GM13976 (cell line): ENCODE results near the gene GNAS.

Source experiments
- DNase-seq: peaks from one replicate; pipeline ENCODE4 v3.0.0; 2012; ENCODE audit warnings: low spot score
- CTCF ChIP-seq: IDR thresholded peaks from 2 replicates; pipeline ENCODE4 v1.5.1; 2012; ENCODE audit warnings: borderline replicate concordance, mild to moderate bottlenecking; ENCODE audit not compliant: insufficient read depth; ENCODE audit errors: extremely low read depth, missing control alignments, control extremely low read depth
- in situ Hi-C: fragments of 300-500 bp; cut with MboI; formaldehyde crosslinking; loops from one replicate; pipeline ENCODE4 v1.12.0; 2022; ENCODE audit warnings: low sequenced_read_pairs, mixed read lengths, inconsistent platforms; ENCODE audit not compliant: unreplicated experiment

GNAS gene

GRCh38 chr20:58889798-58890517 is 37.4 kb downstream of the GNAS start:
- in situ Hi-C loops, result no loop called here
- TF ChIP-seq CTCF, result no peak
- DNase-seq, result no peak

- peak; percentile 63 for DNase-seq
- TF ChIP-seq CTCF, result no peak
- in situ Hi-C loops, result no loop called here
These were observed 38.1 kb downstream of the GNAS start for GRCh38 chr20:58890518-58891085.

- DNase-seq, result peak; percentile 78
- in situ Hi-C loops, result no loop called here
These were observed 38.7 kb downstream of the GNAS start for GRCh38 chr20:58891086-58891717.

GRCh38 chr20:58891718-58892140 is 39.2 kb downstream of the GNAS start:
- peak; percentile 55 for DNase-seq
- TF ChIP-seq CTCF, result no peak
- in situ Hi-C loops, result no loop called here

More at GRCh38 chr20:58891086-58891717, 38.7 kb downstream of the GNAS start:
- TF ChIP-seq CTCF, result no peak

- in situ Hi-C loops, result no loop called here
- peak; percentile 17 for TF ChIP-seq CTCF
- DNase-seq, result peak; percentile 85
These were observed 39.8 kb downstream of the GNAS start for GRCh38 chr20:58892141-58892931.

GRCh38 chr20:58892932-58893224 is 40.4 kb downstream of the GNAS start:
- peak; percentile 45 for DNase-seq
- no peak for TF ChIP-seq CTCF
- in situ Hi-C loops, result no loop called here
